GM10847 (cell line): Measurements from ENCODE around the gene LHX4.

Experiments
- POLR2A ChIP-seq: IDR thresholded peaks from 2 replicates; pipeline ENCODE4 v1.6.1; 2011; ENCODE audit not compliant: insufficient read length; ENCODE audit errors: extremely low read depth

LHX4 gene

DNA sequence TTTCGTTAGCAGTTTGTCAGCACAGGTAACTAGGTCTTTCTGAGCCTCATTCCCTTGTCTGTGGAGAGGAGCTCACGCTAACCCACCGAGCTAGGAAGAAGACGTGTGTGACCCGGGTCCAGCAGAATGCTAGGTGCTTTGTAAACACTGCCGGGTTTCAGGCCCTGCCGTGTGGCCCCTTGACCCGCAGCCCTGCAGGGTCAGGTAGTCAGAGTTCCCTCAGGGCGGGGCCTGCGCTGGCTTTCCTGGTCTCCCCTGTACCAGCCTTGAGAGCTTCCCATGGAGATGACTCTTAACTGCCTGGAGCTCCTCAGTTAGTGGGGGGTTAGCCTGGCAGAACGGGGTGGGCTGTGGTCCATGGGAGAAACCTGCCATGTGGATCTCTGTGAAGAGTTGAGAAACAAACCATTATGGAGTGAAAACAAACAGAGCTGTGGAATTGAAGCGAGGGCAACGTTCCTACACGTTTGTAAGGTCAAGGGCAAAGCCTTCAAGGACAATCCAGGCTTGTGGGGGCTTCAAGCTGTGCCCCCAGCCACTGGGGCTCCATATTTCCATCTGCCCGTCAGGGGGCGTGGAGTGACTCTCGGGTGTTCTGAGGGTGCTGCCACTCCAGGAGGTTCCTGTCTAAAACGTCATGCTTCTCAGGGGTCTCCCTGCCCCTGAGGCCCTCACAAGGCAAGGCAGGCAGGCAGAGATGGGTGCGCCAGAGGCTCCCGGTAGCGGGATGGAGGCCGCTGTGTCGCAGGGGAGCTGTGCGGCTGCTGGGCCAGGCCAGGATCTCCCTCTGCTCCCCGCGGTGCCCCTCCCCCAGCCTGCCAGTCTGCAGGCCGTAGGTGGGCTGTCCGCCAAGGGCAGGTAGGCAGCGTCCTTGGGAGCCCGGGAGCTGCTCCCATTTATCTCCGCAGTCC lies 23.8 kb downstream of the LHX4 start:
- no peak for TF ChIP-seq POLR2A

DNA sequence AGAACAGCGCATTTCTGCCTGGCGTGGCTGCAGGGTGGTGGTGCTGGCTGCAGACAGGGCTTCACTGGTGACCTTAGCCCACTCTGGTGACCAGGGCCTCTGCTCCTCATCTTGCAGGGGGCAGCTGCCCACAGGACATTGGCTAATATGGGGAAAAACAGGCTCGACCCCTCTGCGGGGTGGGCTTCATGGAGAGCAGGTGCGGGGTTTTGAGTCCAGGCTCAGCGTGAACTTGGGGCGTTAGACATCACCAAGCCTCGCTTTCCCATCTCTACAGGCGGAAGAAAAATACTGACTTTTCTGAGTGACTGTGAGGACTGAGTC lies 24.4 kb downstream of the LHX4 start:
- no peak for TF ChIP-seq POLR2A

DNA sequence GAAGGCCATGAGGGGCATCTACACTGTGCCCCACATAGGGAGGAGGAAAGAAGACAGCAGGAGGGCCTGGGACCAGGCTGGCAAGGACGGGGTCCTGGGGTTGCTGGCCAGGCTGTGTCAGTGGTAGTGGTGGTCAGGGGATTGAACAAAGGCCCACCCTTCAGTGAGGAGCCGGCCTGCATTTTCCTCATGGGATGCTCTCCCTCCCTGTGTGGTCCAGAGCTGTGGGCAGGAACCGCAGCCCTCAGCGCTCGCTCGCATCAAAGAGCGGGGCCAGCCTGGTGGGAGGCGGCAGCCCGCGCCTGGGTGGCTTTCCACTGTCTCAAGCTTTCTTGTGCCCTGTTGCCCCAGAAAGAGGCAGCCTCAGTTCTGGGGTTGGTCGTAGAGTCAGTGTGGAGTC lies 24.8 kb downstream of the LHX4 start:
- TF ChIP-seq POLR2A, result no peak

DNA sequence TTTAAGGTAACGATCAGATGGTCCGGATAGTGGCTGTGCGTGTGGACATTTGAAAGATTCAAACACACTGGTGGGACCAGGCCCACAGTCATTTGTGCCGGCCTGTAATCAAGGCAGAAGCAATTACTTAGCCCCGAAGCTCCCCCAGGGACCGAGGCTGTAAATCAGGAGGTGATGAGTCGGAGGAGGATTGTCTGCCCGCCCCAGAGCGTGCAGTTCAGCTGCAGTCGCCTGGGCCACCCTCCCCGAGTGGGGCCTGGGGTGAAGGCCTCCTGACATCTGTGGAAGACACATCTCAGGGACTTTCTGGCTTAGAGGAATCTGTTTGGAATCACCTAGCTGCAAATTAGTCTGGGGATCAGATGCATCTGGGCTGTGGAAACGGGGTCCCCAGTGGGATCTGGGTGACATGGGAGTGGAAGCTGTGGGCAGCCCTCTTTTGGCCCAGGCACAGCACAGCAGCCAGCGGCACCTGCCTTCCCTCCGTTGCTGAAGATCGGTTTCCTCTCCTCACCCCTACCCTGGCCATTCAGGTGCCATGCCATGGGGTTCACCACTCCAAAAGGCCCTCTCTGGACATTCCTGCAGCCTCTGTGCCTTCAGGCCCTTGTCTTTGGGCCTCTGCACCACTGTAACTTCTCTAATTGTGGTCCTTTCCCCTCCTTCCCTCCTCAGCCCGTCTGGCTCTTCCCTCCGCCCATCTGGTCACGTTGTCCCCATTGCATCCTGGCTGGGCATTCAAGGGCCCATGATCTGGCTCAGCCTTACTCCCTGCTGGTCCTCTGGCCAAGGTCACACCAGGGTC lies 25.7 kb downstream of the LHX4 start:
- TF ChIP-seq POLR2A, result no peak

DNA sequence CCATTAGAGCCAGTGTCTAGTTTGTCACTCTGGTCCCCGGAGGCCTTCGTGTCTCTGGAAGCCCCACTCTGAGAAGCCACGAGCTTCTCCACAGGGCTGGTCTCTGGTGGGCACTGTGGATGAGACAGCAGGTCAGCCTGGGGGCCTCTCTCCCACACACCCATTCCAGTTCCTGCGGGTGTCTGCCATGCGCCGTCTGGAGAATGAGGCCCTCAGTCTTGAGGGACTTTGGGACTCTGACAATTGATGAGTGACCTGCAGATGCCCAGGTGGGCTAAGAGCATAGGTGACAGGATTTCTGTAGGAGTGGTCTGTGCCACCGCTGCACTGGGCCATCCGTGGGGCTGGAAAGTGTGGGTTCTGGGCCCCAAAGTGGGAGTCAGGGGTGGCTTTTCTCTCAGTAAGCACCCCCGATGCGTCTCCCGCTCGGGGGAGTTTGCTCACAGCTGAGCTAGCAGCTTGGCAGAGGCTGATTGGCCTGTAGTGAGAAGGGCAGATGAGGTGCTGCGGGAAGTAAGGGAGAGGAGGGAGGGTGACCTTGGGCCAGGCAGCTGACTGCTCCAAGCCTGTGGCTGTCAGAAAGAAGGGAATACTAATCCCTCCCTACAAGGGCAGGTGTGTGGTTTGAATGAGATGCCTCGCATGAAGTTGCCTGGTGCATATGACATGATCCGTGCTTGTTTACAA lies 26.4 kb downstream of the LHX4 start:
- TF ChIP-seq POLR2A, result no peak

DNA sequence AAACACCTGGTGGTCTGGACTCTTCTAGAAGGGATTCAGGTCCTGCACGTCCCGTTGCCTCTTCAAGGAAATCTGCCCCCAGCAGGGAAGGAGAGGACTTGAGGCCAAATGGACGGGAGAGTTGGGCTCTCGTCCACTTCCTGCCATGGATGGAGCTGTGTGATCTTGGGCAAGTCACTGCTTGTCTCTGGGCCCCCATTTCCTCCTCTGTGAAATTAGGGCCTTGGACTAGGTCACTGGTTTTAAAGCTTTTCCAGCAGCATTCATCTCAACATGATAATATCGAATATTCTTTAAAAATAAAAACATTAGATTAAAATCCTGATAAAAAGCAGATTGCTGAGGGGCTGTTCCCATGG lies 26.9 kb downstream of the LHX4 start:
- no peak for TF ChIP-seq POLR2A

DNA sequence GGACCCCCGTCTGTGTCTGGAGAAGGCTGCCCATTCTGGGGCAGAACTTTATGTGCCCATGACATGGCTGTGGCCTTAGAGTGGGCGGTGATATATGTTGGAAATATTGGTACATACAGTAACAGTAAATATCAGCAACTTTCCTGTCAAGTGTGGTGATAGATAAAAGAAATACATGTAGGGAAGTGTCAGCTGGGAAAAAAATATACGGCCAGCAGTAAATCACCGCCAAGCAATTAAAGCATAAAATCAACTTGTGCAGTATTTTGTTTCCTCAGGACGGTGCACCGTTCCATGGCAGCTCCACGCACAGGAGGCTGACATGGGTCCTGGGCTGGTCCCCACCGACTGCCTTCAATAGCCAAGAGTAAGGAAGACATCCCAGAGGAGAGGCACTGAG lies 27.4 kb downstream of the LHX4 start:
- no peak for TF ChIP-seq POLR2A

DNA sequence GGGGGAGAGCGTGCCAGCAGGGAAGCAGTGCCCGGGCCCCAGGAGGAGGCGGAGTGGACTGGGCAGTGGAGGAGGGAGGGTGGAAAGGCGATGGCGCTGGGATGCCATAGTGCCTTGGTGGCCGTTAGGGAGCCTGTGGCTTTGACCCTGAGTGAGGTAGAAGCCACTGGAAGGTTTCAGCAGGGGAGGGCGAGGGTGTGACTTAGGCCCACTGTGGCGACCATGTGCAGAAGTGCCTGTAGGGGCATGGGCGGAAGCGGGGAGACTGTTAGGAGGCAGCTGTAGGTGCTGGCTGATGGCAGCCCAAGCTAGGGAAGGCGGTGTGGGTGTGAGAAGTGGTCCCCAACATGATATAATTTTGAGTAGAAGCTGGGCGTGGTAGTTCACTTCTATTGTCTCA lies 28.2 kb downstream of the LHX4 start:
- TF ChIP-seq POLR2A, result no peak

DNA sequence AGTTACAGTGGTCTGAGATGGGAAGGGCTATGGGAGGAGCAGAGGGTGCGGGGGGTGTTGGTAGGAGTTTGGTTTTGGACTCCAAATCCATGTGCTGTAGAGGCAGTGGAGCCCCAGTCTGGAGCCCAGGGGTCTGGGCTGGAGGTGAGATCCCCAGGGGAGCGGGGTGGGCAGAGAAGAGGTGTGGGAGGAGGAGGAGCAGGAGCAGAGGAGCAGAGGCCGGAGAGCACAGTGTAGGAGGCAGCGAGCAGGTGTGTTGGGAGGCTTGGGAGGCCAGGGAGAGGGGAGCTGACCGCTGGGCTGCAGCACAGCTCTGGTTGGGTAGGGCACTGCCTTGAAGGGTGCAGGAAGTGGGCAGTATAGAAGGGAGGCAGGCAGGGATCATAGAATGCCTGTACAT lies 28.9 kb downstream of the LHX4 start:
- no peak for TF ChIP-seq POLR2A

DNA sequence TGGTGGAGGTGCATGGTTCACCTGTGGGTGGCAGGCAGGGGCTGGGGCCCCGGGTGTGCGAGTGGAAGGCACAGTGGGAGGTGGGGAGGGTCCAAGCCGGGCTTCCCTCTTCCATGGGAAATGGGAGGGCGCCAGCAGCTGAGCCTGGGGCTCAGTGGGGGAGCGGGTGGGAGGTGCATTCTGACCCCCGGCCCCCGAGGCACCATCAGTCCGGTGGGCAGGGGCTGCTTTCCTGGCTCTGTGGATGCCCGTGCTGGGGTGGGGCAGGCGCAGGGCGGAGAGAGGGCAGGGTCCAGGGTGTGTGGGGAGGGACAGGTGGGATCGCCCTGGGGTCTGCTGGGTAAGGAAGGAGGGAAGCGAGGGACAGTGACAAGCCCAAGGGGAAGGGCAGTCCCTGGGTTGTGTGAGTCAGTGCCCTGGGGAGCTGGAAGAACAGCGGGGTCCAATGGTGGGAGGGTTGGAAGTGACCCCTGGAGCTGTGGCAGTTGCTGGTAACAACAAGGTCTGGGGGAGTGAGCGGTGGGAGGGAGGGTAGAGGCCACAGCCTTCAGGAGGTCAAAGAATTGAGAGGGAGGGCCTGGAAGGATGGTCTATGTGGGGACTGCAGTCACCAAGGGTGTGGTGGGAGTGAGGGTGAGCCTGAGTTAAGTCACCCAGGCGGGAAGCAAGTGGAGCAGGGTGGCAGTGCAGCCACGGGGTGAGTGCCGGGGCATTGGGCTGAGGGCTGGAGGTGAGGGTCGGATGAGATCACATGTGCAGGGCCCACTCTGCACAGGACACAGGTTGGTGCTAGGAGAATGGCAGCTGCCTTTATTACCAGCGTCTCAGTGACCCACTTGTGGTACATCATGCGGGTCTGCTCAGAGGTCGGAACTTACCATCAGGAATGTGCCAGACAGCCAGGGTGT lies 29.6 kb downstream of the LHX4 start:
- TF ChIP-seq POLR2A, result no peak

DNA sequence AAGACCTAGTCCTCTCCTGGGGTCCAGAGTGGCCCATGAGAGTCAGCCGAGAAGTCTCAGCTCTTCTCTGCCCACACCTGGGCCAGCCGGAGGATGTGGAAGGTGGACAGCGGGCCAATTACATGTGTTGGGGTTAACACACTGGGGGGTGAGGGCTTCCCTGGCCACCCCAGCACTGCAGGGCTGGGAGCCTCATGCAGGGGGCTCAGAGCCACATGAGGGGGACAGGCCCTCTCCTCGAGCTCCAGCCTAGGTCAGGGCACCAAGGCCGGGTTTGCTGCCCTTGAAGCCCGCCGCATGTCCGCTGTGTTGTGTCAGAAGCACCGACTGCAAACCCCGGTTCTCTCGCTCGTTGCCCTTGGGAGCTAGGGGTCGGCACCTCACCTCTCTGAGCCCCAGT lies 30.5 kb downstream of the LHX4 start:
- TF ChIP-seq POLR2A, result no peak

DNA sequence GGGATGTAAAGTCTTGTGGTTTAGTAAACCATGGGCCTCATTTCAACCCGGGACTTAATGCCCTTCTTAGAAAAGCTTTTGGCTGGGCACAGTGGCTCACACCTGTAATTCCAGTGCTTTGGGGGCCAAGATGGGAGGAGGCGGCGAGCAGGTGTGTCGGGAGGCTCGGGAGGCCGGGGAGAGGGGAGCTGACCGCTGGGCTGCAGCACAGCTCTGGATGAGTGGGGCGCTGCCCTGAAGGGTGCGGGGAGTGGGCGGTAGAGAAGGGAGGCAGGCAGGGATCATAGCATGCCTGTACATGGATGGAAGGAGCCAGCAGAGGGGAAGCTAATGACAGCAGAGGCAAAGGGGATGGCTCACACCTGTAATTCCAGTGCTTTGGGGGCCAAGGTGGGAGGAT lies 31.0 kb downstream of the LHX4 start:
- no peak for TF ChIP-seq POLR2A

DNA sequence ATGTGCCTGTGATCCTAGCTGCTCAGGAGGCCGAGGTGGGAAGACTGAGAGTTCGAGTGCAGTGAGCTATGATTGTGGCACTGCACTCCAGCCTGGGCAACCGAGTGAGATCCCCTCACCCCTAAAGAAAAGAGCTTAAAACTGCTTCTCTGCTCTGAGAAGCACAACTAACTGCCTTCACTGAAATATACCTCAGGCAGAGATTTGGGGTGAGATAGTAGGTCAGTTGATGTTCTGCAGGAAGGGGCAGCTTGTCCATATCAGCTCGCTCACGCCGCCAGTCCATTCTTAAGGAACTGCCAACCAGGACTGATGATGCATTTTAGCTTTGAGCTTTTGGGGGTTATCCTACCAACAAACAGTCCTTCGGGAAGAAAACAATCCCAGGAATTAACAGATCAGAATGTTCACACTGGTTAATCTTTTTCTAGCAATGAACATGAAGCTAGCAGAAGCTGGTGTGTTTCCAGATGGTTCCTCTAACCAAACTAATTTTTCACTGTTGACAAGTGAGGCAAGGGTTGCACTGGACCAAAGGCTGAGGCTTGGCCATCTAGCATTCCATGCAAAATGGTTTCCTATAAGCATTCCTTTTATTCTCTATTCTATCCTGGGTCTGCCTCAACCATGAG lies 31.6 kb downstream of the LHX4 start:
- no peak for TF ChIP-seq POLR2A

DNA sequence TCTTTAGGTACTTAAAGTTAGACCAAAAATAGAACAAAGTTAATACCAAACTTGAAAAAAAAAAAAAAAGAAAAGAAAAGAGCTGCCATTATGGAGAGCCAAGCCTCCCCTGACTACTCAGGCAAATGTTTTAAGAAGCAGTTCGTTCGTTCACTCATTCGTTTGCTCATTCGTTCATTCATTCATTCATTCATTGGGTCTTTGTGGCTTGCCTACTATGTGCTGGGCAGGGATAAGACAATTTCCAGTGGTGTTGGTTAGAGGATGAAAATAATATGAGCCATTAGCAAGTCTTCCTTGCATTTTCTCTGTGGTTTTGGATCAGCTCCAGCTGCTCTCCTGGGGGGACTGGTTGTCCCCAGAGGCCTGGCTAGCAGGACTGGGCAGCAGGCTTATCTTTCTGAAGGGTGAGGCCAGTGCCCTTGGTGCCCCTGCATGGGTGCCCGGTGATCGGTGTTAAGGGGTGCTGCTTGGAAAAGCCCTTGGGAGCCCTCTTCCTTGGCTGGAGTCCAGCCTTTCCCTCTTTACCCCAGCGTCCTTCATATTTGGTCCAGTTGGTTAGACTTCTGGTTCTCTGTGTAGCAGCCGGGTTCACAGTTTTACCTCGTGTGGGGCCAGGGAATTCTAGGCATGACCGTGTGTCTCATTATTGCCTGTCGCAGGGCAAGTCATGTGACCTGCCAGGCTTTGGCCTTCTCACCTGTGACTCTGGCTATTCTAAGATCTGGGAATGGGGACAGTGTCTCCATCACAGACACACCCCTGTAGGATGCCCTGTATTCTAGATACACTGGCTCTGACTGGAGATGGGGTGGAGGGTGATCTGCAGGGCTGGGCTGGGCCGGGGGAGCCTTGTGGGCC lies 32.8 kb downstream of the LHX4 start:
- no peak for TF ChIP-seq POLR2A

DNA sequence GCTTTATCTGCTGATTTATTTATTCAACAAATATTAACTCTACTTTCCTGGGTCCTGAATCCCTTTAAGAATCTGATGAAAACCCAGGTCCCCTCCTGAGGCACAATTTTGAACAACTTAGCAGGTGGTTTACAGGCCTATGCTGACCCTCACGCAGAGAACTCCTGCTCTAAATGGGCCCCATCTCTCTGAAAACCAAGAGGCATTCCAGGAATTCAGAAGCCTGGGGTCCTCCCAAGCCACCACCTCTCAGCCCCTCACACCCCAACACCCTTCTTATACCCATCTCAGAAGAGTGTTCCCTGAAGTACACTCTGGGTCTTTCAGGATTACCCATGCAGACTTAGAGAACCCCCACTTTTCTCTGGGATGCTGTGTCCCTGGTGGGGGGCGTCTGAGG lies 34.5 kb downstream of the LHX4 start:
- no peak for TF ChIP-seq POLR2A
